ENCODE measurements around the gene XYLT1.

GRCh38 chr16:17414916-17415315 is 55.8 kb downstream of the XYLT1 start:
- TF ChIP-seq BHLHE40 (IDR thresholded peaks at IDR 0.05; ENCODE audit: borderline replicate concordance): no peak
- TF ChIP-seq TARDBP (IDR thresholded peaks at IDR 0.05): no peak
- TF ChIP-seq SP1 (IDR thresholded peaks at IDR 0.05): no peak
- no peak for TF ChIP-seq FOXA1 (IDR thresholded peaks at IDR 0.05)
- no peak for TF ChIP-seq L3MBTL2 (conservative IDR thresholded peaks at IDR 0.05)
- TF ChIP-seq FOXK2 (IDR thresholded peaks at IDR 0.05): no peak
